ENCODE results near the gene FZD4.
"Not testable (repeated sequence)": the region's sequence is repeated elsewhere in the genome, so short reads cannot be mapped to it uniquely, and the experiment has no call there.

Gene FZD4

GRCh38 chr11:86950661-86950995 is 4.6 kb downstream of the FZD4 start:
- ATAC-seq (no peak), DNase-seq (ENCODE audit: low spot score in 2 of 2) (no peak)
- Mint-ChIP-seq H3K4me3 (no peak overlapping the region), H3K9me3 (no peaks in the 10 kb centered on the region), H3K27ac (no peak overlapping the region), H3K36me3 (no peaks in the 10 kb centered on the region), H3K4me1 (peaks cover 9% of the 10 kb centered on the region)

- no peak for ATAC-seq
- DNase-seq (ENCODE audit: low spot score in 2 of 2): no peak
- no peak overlapping the region for H3K4me3 Mint-ChIP-seq
- no peaks in the 10 kb centered on the region for H3K36me3 Mint-ChIP-seq
- H3K9me3 Mint-ChIP-seq: no peaks in the 10 kb centered on the region
- H3K4me1 Mint-ChIP-seq: peaks cover 6% of the 10 kb centered on the region
- no peak overlapping the region for H3K27ac Mint-ChIP-seq
Measured at GRCh38 chr11:86949995-86950660, 5.1 kb downstream of the FZD4 start.

- ATAC-seq: no peak
- no peaks in the 10 kb centered on the region for H3K9me3 Mint-ChIP-seq
- no peak overlapping the region for H3K27ac Mint-ChIP-seq
Measured at GRCh38 chr11:86948733-86949132, 6.5 kb downstream of the FZD4 start.

GRCh38 chr11:86947541-86947940 is 7.7 kb downstream of the FZD4 start:
- no peak for DNase-seq (ENCODE audit: low spot score in 2 of 2)
- H3K27ac Mint-ChIP-seq: no peak overlapping the region
- no peaks in the 10 kb centered on the region for H3K36me3 Mint-ChIP-seq
- H3K4me3 Mint-ChIP-seq: no peak overlapping the region
- H3K9me3 Mint-ChIP-seq: no peaks in the 10 kb centered on the region
- no peak for ATAC-seq
- H3K4me1 Mint-ChIP-seq: no peaks in the 10 kb centered on the region

More at GRCh38 chr11:86948733-86949132, 6.5 kb downstream of the FZD4 start:
- no peak for DNase-seq (ENCODE audit: low spot score in 2 of 2)
- no peaks in the 10 kb centered on the region for H3K4me1 Mint-ChIP-seq
- H3K36me3 Mint-ChIP-seq: no peaks in the 10 kb centered on the region
- no peak overlapping the region for H3K4me3 Mint-ChIP-seq

GRCh38 chr11:86943505-86943904 is 11.7 kb downstream of the FZD4 start:
- DNase-seq (ENCODE audit: low spot score in 2 of 2); H3K4me1 Mint-ChIP-seq: not testable (repeated sequence)

GRCh38 chr11:86941871-86942599 is 13.2 kb downstream of the FZD4 start:
- H3K4me3 Mint-ChIP-seq: no peak overlapping the region
- H3K36me3 Mint-ChIP-seq: no peaks in the 10 kb centered on the region
- H3K27ac Mint-ChIP-seq: no peak overlapping the region
- H3K9me3 Mint-ChIP-seq: no peaks in the 10 kb centered on the region
- H3K4me1 Mint-ChIP-seq: no peaks in the 10 kb centered on the region
- no peak for DNase-seq (ENCODE audit: low spot score in 2 of 2)
- ATAC-seq: no peak

More at GRCh38 chr11:86943505-86943904, 11.7 kb downstream of the FZD4 start:
- not testable (repeated sequence) for H3K36me3 Mint-ChIP-seq, ATAC-seq, H3K4me3 Mint-ChIP-seq, H3K27ac Mint-ChIP-seq, H3K9me3 Mint-ChIP-seq

- Mint-ChIP-seq H3K27ac (no peak overlapping the region), H3K4me3 (no peak overlapping the region), H3K4me1 (no peaks in the 10 kb centered on the region), H3K9me3 (no peaks in the 10 kb centered on the region), H3K36me3 (no peaks in the 10 kb centered on the region)
- no peak for DNase-seq (ENCODE audit: low spot score in 2 of 2)
- no peak for ATAC-seq
Measured at GRCh38 chr11:86941077-86941870, 13.9 kb downstream of the FZD4 start.

GRCh38 chr11:86940122-86940777 is 14.9 kb downstream of the FZD4 start:
- no peaks in the 10 kb centered on the region for H3K4me1 Mint-ChIP-seq
- H3K27ac Mint-ChIP-seq: no peak overlapping the region
- DNase-seq (ENCODE audit: low spot score in 2 of 2): no peak
- no peak for ATAC-seq
- H3K4me3 Mint-ChIP-seq: no peak overlapping the region
- H3K36me3 Mint-ChIP-seq: no peaks in the 10 kb centered on the region
- no peaks in the 10 kb centered on the region for H3K9me3 Mint-ChIP-seq

GRCh38 chr11:86938900-86939880 is 16.0 kb downstream of the FZD4 start:
- no peaks in the 10 kb centered on the region for H3K4me1 Mint-ChIP-seq
- ATAC-seq: peak; percentile 48
- no peaks in the 10 kb centered on the region for H3K9me3 Mint-ChIP-seq
- no peak overlapping the region for H3K27ac Mint-ChIP-seq
- H3K4me3 Mint-ChIP-seq: no peak overlapping the region
- DNase-seq (ENCODE audit: low spot score in 2 of 2): no peak
- no peaks in the 10 kb centered on the region for H3K36me3 Mint-ChIP-seq

GRCh38 chr11:86938203-86938899 is 16.8 kb downstream of the FZD4 start:
- DNase-seq (ENCODE audit: low spot score in 2 of 2) (no peak), ATAC-seq (peak; percentile 24)
- H3K36me3 Mint-ChIP-seq: no peaks in the 10 kb centered on the region
- no peak overlapping the region for H3K27ac Mint-ChIP-seq
- no peaks in the 10 kb centered on the region for H3K9me3 Mint-ChIP-seq
- H3K4me1 Mint-ChIP-seq: no peaks in the 10 kb centered on the region
- H3K4me3 Mint-ChIP-seq: no peak overlapping the region

GRCh38 chr11:86937193-86937806 is 17.9 kb downstream of the FZD4 start:
- ATAC-seq; H3K27ac Mint-ChIP-seq; H3K9me3 Mint-ChIP-seq; H3K36me3 Mint-ChIP-seq; DNase-seq (ENCODE audit: low spot score in 2 of 2); H3K4me3 Mint-ChIP-seq; H3K4me1 Mint-ChIP-seq: not testable (repeated sequence)

GRCh38 chr11:86934926-86935579 is 20.1 kb downstream of the FZD4 start:
- no peak overlapping the region for H3K27ac Mint-ChIP-seq
- H3K9me3 Mint-ChIP-seq: no peaks in the 10 kb centered on the region
- H3K36me3 Mint-ChIP-seq: no peaks in the 10 kb centered on the region
- ATAC-seq: no peak
- H3K4me1 Mint-ChIP-seq: peaks cover 11% of the 10 kb centered on the region
- DNase-seq (ENCODE audit: low spot score in 2 of 2): no peak
- no peak overlapping the region for H3K4me3 Mint-ChIP-seq

GRCh38 chr11:86934582-86934900 is 20.7 kb downstream of the FZD4 start:
- Mint-ChIP-seq H3K9me3 (no peaks in the 10 kb centered on the region), H3K27ac (no peak overlapping the region), H3K36me3 (no peaks in the 10 kb centered on the region), H3K4me1 (peaks cover 11% of the 10 kb centered on the region), H3K4me3 (no peak overlapping the region)
- ATAC-seq: no peak
- DNase-seq (ENCODE audit: low spot score in 2 of 2): no peak
